HG03520 (cell line): ENCODE data around the gene ACOT12.
"Not testable (repeated sequence)": the region's sequence is repeated elsewhere in the genome, so short reads cannot be mapped to it uniquely, and the experiment has no call there.

Experiments used
- ATAC-seq: cut with Tn5 transposase; IDR thresholded peaks from one replicate; pipeline ENCODE4 v1.9.1; 2021; ENCODE audit warnings: mild to moderate bottlenecking, moderate library complexity; ENCODE audit not compliant: unreplicated experiment

Gene ACOT12

DNA sequence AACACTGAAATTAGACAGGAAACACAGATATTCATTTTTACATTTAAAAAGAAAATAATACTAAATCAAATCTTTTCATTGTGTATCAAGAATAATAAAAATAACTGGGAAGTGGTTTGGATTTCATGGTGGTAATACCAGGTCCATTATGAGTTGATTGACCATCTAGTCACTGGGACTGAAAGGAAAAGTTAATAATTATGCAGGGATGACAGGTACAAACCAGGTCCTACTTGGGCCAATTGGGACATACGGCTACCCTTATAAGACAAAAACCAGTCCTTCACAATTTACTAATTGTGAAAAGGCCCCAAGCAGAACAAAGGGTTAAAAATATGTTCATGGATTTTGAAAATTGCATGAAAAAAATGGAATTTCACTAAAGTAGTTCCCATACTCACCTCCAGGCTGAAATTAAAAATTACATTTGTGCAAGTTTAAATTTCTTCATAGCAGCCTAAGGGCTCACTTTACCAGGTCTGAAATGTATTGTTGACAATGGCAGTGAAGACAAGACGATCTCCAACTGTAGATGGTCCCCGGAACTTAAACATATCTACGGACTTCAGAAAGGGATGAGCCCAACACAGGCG is 48.4 kb downstream of the ACOT12 start:
- no peak for ATAC-seq

- ATAC-seq = no peak
These were observed 49.2 kb downstream of the ACOT12 start for GRCh38 chr5:81344736-81345135.

GRCh38 chr5:81338213-81338612 is 55.7 kb downstream of the ACOT12 start:
- not testable (repeated sequence) for ATAC-seq

DNA sequence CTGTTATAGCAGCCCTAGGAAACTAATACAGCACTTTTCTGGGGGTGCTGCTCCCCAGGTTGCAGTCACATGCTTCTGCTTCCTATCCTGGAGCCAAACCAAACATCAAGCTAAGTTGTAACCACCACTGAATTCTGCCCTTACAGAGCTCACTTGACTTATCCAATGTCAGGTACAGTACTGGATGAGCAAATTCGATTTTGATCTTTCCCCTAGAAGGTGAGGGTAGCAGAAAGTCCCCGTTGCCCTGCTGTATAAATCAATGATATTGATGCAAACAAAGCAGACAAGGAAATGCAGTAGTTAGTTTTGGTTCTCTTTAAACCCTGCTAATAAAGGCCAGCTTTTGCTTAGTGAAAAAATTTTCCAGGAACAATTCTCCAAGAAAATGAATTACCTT is 56.1 kb downstream of the ACOT12 start:
- no peak for ATAC-seq

- ATAC-seq = no peak
These were observed 57.4 kb downstream of the ACOT12 start for GRCh38 chr5:81336556-81336955.

DNA sequence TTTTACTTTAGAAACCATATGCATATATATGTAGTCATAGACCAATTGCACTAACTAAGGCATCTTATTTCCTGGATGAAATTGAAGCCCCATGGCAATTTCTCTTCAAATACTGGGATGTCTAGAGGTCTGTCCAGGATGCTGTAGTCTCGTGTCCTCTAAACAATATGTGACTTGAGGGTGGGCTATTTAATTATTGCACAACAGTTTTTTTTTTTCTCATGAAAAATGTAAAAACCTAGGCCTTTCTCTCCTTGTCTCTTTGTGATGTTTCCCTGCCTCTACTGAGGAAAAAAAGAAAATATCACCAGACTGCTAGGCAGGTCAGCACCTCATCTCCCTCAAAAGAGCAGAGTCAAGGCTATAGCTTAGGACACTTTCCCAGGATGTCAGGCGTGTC is 58.0 kb downstream of the ACOT12 start:
- ATAC-seq = no peak

GRCh38 chr5:81334304-81335061 is 59.5 kb downstream of the ACOT12 start:
- ATAC-seq = no peak

DNA sequence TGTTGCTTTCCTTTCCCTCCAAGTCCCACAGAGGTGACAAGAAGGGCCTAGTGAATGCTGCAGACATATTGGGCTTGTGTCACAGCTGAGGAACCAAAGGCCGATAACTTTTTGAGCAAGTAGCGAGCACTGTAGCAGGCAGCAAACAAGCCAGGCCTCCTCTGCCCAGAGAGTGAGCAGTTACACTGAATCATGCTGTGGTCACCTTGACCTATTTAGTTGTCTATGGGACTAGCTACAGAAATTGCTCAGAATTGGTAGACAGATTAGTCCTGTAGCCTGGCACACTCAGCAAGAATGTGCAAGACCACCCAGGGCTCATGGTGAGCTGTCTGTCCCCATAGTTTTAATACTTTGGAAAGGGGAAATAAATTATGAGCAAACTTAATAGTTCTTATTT is 67.4 kb downstream of the ACOT12 start:
- no peak for ATAC-seq

GRCh38 chr5:81317536-81317935 is 76.4 kb downstream of the ACOT12 start:
- ATAC-seq = no peak

- ATAC-seq = no peak
These were observed 77.4 kb downstream of the ACOT12 start for GRCh38 chr5:81316571-81316970.

DNA sequence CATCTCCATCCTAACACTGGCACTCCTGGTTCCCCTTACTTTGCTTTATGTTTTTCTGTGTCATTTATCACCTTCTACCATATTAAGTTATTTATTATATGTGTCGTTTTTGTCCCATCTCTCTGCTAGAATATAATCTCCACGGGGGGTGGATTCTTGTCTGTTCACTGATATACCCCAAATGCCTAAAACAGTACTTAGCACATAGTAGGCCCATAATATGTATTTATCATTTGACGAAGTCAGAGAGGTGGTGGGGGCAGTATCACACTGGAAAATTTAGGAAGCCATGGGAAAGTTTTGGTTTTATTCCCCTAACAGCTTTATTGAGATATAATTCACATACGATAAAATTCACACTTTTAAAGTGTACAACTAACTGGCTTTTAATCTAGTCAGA is 78.1 kb downstream of the ACOT12 start:
- no peak for ATAC-seq

DNA sequence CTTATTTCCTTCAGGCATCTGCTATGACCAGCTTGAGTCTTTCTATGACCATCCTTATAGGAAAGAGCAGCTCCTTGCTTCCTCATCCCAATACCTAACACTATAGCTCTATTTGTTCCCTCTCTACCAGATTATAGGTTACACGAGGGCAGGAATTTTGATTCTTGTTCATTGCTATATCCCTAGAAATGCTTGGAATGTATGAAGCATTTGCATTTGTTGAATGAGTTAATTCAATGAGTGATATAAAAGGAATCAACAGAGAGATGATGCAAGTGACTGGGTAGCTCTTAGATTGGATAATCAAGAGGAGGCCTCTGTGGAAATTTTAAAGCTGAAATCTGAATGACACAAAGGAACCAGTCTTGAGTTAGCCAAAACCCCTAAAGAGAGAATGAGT is 78.6 kb downstream of the ACOT12 start:
- no peak for ATAC-seq

DNA sequence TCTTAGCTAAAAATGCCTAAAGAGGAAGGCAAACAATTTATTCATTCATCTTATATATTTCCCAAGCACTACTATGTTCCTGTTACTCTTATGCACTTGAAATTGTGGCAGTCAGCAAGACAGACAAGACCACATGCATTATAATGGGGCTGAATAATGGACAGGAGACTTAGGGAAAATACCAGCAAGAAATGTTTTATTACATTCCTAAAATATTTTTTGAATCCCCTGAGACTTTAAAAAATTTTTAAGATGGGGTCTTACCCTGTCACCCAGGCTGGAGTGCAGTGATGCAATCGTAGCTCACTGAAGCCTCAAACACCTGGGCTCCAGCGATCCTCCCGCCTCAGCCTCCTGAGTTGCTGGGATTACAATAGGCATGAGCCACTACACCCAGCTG is 79.4 kb downstream of the ACOT12 start:
- no peak for ATAC-seq

DNA sequence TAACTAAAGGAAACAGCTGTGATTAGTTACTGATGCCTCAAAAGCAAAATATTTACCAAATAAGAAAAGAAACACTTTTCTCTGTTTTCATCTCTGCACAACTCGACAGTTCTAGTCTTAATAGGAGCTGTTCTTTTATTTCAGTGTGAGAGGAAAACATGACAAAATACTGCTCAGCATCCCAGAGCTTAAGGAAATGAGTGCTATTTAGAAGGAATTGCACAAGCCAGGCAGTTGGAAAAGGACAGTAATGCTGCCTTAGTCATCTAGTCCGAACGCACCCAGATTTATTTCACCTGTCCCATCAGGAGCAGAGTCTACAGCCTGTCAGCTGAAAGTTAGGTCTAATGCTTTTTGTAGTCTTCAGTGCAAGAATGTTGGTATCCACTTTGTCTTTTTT is 80.2 kb downstream of the ACOT12 start:
- ATAC-seq = no peak

DNA sequence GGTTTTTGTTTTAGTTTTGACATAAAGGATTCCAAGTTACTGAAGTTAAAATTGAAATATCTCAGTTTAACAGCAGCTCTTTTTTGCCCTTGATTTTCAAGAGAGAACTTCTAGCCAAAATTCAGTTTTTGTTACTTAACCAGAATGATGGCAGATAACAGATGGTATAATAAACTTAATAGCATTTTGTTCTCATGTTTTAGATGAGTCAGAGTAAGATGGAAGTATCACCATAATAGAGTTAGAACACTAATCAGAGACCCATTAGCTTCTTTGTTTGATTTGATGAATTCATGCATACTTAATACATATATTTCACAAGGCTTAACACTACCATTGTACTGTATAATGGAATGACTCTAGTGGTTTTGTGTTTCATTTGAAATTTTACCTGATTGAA is 80.7 kb downstream of the ACOT12 start:
- no peak for ATAC-seq

DNA sequence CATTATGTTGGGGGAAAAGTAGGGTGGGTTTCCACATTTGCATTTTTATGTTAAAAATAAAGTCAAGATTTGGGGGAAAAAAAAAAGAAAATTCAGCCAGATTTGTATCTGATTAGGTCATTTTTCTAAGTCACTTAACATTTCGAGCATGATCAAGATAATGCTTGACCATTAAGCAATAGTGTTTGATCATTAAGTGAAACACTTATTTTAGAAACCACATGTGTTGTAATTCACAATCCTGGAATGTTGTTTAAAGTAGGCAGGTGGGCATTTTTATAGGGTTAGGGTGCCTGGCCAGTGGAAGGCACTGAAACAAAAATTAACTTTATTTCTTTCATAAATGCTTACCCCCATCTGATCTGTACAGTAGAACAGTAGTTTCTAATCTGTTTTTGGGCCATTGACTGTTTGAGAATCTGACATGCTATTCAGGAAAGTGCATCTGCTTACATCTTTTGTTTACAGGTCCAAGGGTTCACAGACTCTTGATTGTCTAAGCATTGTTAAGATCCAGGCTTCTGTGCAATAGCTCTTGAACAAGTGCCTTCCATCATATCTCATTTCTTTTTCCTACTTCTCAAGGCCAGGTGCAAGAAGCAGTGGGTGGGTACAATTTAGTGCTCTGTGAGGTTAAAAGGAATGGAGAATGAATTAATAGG is 83.4 kb downstream of the ACOT12 start:
- no peak for ATAC-seq

GRCh38 chr5:81308836-81309235 is 85.1 kb downstream of the ACOT12 start:
- no peak for ATAC-seq

- ATAC-seq = no peak
These were observed 88.1 kb downstream of the ACOT12 start for GRCh38 chr5:81305785-81306184.

DNA sequence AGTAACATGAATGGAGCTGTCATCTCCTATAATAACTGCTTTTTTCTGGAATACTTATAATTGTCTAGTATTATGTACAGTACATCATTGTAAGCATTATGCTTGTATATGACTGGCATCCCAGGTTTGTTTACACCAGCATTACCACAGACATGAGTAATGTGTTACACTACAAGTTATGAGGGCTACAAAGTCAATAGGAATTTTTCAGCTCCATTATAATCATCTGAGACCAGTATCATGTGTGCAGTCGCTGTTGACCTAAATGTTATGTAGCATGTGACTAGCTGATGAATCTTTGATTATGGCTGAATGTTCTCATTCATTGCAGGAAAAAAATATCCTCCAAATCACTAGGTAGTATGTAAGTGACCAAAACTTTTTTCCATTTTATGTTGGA is 90.4 kb downstream of the ACOT12 start:
- no peak for ATAC-seq

DNA sequence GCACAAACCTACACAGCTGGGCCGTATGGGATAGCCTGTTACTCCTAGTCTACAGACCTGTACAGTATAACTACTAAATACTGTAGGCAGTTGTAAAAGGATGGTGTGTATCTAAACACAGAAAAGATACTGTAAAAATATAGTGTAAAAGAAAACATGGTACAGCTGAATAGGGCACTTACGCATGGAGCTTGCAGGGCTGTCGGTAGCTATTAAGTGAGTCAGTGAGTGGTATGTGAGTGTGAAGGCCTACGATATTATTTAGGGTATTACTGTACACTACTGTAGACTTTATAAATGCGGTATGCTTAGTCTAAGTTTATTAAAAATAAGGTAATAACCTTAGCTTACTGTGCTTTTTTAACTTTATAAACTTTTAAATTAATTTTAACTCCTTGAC is 91.3 kb downstream of the ACOT12 start:
- no peak for ATAC-seq

DNA sequence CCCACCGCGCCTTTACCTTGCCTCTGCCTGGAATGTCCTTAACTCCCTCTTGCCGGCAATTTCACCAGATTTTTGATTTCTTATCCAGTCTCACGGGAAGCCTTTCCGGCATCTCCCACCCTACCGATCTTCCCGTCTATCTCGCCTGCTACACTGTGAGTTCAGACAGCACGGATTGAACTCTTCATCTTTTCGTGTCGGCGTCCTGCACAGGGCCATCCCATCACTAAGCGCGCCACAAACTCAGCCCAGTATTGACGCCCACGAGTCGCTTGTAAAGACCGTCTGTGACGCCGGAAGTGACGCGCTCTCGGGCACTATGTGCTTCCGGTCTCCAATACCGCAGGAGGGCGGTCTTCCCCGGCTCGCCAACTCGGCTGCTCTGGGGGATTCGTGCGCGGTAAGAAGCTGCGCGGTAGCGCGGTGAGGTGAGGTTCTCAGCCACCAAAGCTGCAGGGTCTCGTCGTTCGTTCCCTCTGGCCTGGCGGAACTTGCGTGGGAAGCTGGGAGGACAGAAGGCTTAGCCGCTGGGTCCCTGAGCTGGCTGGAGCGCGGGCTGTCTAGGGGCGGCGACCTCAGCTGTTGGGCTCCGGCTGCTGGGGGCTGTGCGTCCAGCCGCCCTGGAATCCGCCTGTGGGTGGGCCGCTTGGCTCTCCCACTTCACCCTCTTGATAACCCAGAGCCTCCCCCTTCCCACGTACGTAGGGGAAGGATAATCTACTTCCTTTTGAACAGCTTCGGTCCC is 92.5 kb downstream of the ACOT12 start, which contains the start of gene ZCCHC9:
TSS of gene ZCCHC9 (plus strand) at position 317 of the 745 bp plus-strand sequence. CDS start 3,171 bp downstream, outside the sequence.
- ATAC-seq = peak; percentile 94

- no peak for ATAC-seq
These were observed 93.0 kb downstream of the ACOT12 start for GRCh38 chr5:81300921-81301270.
